GM18907 (cell line): ENCODE results near the gene GGCX.
"Not testable (repeated sequence)": the region's sequence is repeated elsewhere in the genome, so short reads cannot be mapped to it uniquely, and the experiment has no call there.

ENCODE experiments used
- ATAC-seq: cut with Tn5 transposase; IDR thresholded peaks from one replicate; pipeline ENCODE4 v1.9.1; 2021; ENCODE audit warnings: mild to moderate bottlenecking, moderate library complexity; ENCODE audit not compliant: unreplicated experiment

Gene GGCX

DNA sequence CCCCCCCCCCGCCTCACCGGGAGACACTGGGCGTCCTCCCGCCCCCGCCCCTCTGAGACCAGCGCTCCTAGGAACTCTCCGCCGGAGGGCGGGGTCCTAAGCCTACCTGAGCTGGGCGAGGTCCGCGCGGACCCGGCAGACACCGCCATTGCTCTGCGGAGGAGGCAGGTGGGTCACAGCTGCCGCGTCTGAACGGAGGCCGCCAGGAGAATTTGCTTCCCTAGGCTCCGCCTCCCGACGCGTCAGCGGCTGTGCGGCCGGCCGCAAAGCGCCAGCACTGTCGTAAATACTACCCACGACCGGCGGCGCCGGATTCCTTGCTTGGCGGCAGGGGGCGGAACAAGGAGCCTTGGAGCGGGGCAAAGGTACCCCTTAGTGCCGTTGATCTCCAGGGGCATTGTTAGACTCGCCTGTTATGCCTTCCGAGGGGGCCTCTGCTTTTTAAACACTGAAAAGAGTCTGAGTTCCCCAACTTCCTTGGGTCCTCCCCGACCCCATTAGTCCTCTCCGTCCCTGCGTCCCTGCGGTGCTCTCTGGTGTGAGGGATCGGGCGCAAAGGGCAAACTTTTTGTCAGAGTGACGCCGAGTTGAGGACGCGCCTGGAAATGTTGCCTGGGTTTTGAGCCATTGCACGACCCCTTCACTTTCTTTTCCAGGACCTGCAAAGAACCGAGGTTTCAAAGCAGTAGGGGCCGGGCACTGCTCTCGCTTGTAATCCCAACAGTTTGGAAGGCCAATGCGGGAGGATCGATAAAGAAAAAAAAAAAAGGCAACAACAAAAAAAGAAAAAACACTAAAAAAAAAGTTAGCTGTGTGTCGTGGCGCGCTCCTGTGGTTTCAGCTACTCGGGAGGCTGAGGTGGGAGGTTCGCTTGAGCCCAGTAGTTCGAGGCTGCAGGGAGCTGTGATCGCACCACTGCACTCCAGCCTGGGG, at the start of gene GGCX:
Gene GGCX, minus strand, starts transcription at position 214 of the 933 bp plus-strand sequence. Its CDS starts 65 bp downstream, at position 149.
- ATAC-seq = peak; percentile 86

DNA sequence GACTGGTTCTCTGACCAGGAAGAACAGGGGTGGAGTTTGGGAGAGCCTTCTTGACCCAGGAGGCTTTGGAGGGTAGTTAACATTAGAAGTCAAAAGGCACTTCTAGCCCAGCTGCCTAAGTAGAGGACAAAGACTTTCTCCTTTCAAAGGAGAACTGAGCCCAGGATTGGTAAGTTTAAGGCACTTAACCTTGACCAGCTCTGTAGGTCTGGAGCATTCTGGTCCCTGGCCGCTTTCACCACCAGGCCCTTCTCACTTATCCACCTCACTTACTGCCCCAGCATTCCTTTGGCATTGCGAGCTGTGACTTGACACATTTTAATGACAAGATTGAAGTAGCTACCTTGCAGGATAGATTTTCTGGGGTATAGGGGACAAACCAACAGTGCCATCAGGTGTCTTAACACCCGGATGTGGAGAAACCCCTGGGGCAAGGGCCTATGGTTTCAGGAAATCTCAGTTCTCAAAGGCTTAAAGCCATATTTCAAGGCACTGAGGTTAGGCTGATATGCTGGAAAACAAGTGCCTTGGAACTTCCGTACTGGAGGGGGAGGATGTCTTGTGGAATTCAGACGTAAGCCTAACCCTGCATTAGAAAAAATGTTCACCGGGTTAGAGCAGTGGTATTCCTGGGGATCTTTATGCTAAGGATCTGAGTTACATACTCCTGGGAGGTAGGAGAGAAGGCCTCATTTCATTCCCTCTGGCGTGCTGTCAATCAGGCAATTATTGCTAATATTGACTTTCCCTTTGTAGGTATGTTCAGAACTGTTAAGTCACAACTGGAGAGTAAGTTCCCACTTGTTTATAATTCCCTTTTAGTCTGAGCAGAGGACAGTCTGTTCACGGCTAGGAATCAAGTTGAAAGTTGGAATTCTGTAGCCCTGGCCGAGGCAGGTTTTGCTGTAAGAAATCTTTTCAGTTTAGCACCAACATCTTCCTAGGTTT, 46.2 kb upstream of the GGCX start:
- no peak for ATAC-seq

DNA sequence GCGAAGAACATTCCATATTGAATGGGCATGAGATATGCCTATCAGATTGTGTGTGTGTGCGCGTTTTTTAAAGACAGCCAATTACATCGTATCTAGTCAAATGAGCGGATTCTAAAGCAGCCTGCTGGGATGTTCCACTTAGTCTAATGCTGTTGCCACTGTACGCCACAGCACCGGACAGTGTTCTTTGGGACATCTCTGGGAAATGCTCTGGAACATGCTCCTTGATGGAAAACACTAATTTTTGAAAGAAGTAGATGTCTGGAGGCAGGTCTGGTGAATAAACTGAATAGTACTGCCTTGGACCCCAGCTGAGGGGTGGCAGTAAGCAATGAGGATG, 44.8 kb upstream of the GGCX start:
- ATAC-seq = no peak

DNA sequence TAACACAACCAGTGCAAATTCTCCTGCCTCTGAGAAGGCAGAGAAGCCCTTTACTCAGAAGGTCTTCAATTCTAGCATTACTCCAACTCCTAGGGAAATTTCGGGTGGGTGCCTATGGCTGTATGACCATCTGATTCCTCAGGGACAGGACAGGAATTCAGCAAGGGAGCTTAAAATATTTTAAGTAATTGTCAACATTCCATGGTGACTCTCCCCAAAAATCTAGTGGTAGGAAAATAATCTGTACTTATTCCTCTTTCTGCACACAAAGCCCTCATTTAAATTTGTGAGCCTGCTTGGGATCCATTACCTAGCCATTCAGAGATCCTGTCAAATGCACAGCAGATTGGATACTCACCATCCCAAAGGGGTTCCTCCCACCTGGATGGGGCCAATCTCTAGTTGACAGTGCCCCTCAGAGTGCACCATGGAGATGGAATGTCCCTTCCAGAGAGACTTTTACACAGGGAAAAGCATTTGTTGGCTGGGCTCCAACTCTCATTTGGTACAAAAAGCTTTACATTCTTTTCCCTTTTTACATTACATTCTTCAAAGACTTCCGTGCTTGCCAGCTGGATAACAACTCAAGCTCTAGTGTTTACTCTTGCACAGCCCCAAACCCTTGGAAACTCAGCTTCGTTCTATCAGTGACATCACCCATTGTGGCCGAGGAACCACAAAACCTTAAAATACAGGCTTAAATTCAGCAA, 44.3 kb upstream of the GGCX start:
- no peak for ATAC-seq

DNA sequence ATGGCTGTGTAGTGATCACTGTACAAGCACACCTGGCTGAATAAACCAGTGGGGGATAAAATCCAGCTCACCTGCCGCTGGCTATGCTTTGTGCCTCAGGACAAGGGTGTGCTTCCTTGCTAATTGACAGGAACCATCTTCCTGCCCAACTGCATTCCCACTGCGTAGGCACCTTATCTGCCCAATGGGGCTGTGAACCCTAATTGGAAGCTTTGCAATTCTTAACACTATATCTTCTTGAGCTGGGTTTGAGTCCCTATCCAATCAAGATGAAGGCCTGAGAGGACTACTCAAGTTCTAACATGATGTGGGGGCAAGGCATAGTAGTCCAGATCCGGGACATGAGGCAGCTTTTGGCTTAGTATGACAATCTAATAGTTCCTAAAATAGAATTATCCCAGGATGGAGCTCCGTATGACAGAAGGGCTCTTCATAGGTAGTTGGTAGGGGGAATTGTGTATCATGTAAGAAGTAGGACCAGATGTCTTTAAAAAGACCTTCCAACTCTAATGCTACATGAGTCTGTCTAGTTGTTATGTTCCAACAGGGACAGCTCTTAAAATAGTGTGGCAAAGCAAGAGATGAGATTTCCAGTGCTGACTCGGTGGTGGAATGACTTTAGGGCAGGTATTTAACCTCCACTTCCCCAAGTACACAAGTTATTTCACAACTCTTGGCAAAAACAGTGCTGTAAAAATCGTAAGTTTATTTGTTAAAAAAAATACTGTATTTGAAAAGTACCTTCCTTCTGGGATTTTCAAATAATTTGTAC, 43.5 kb upstream of the GGCX start:
- no peak for ATAC-seq

DNA sequence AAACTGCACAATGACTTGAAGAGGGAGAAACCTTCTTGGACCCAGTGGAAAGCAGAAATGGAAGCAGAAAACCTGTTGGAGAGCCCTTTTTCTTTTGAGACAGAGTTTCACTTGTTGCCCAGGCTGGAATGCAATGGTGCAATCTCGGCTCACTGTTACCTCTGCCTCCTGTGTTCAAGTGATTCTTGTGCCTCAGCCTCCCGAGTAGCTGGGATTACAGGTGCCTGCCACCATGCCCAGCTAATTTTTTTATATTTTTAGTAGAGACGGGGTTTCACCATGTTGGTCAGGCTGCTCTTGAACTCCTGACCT, 42.8 kb upstream of the GGCX start:
- ATAC-seq = not testable (repeated sequence)

DNA sequence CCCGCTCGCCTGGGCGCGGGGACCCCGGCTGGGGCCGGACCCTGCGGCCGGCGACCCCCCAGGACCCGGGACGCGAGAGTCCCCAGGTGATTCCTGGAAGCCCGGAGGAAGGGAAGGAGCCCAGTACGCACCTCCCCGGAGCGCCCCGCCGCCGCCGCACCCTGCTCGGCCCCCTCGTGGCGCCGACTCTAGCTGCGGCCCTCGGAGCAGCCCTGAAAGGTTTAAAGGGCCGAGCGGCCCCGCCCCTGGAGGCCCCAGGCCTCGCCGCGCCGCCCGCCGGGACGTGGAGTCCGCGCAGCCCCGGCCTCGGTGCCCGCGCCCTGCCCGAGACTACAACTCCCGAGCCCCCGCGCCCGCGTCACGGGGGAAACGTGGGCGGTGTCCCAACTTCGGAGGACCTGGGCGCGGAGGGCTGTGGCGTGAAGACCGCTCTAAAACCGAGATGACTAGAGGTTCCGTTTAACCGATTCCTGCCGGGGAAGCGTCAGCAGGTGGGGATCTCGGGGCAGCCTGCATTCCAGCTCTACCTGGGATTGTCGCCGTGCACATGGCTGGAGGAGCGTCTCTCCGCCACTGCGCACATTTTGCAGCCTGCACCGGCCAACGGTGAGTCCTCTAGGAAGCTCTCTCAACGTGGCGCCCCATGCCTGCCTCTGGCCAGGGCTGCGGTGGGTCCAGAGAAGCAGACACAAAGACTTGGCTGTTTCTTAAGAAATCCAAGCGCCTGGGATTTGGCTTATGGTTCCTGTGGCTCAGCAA, 41.4 kb upstream of the GGCX start, which contains the start of gene TMEM150A:
Gene TMEM150A, minus strand, starts transcription at position 223 of the 759 bp plus-strand sequence. CDS start 750 bp downstream, outside the sequence.
- ATAC-seq = peak; percentile 92

DNA sequence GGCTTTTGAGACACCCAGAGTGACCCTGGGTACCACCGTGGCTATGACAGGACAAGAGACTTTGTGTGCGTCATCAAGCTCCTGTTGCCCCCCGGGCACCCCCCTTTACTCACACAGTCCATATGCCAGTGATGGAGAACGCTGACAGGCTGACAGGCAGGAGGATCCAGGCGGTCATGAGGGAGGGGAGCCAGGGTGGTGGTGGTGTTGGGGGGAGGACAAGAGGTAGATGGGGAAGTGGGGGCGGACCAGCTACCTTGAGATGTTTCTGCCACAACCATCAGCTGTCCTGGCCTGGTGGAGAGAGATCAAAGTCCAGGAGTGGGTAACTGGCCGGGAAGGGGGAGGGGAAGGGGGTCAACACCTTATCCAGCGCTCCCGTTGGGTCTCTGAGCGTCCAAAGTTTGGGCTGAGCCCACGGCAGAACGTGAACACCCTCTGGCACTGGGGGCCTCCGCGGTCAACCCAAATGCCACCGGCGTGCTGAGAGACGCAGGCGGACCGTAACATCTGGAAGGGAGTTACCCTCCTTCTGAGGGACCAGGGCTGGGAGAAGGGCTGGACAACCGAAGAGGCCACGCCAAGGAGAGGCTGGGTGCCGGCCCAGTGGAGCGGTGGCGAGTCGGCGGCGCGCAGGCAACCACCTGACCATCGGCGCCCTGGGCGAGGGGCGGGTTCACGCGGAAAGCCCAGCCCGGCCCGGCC, 40.6 kb upstream of the GGCX start:
- peak; percentile 42 for ATAC-seq

DNA sequence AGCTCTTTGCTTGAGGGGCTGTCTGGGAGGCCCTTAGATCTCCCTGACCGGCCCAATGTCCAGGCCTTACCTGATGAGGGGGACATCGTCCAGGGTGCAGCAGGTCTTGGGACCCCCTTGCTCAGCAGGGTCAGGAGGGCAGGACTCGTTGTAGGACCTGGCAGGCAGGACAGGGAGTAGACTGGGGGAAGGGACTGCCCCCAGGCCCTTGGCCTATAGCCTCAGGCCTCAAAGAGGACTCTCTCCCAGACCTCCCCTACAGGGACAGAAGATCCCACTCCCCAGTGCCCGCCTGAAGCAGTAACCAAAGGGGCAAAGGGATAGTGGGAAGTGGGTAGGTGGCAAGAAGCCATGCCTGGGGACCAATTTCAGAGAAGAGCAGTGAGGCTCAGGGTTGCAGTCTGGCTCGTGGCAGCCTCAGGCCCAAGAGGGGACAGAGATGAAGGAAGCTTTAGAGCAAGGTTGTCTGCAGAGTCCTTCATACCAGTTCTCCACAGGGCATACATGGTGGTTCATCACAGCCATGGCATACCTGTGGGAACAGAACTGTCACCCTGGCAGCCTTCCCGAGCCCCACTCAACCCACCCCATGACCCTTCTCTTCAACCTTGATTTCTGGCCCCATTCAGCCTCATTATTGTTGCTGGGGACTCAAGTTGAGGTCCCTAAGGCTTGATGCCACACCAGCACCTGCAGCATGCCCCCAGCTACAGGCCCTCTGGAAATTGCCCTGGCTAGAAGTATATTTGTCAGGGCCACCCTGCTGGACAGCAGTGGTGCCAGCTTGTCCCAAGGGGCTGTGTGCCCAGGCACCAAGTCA, 39.9 kb upstream of the GGCX start:
- no peak for ATAC-seq

DNA sequence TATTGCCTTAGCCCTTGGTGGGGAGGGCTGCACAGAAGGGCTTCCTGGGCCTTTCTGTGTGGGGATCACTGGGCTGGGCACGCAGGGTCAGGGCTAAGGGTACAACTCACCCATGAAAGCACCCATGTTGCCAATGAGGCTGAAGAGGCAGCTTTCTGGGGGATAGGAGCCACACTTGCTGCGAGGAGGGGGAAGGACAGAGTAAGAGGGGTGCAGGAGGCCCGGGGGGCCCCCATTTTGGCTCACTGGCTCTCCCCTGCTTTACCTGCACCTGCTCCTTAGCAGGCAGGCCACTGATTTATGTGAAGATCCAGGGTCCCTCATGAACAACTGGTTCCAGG, 38.9 kb upstream of the GGCX start:
- ATAC-seq = no peak

DNA sequence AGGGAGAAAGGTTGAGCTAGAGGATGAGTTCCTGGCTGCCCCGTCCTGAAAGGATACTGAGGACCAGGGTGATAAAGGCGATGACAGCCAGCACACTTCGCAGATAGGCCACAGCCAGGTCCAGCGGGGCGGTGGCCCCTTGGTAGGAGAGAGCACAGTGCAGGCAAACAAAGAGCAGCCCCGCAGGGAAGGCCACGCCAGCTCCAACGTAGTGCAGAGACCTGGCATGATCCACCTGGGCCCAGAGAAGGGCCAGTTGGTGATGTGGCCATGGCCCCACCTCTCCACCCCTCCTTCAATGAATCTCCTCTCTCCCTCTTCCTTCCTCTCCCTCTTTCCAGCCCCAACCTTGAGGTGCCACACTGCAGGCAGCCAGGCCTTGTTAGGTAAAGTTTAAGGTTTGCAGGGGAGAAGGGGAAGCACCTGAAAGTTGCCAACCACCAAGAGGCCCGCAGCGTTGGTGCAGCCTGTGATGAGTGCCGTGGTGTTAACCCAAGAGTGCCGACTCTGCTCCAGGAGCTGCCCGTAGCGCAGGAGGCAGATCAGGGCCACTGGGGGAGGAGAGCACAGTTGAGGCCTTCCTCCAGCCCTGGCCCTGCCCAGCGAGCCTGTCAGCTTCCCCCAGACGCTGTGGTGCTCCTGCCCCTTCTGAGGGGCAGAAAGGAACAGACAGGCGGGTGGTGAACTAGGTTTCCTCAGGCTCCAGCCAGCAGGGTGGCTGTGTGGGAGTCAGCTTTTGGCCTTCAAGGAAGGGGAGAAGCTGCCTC, 38.4 kb upstream of the GGCX start:
- no peak for ATAC-seq

DNA sequence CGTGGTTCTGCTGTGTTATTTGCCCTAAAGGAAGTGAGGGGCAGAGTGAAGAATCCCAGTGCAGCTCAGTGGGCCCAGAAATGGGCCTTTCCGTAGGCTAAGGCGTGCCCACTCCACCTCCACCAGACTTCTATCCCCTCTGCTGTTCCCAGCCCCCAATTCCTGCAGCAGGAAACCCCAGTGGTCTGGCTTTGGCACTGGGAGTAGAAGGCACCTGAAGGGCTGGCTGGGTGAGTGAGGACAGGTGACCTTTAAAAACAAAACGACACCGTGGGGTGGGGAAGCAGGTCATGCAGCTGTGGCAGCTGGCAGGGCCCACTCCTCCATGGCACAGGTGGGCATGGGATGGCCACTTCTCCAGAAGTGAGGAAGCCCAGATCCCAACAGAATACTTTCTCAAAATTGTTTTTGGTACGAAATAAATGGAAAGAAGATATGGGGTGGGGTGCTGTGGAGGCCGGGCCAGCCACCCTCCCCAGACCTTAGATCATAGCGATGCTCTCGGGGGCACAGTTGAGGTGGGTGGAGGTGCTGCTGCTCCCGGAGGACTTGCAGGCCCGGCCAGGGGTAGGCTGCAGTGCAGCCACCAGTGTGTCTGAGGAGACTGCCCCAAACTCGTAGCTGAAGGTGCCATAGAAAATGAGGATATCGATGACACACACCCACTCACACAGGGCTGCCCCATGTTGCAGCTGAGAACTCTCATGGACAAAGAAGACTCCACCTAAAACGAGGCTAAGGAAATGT, 37.5 kb upstream of the GGCX start:
- ATAC-seq = no peak

DNA sequence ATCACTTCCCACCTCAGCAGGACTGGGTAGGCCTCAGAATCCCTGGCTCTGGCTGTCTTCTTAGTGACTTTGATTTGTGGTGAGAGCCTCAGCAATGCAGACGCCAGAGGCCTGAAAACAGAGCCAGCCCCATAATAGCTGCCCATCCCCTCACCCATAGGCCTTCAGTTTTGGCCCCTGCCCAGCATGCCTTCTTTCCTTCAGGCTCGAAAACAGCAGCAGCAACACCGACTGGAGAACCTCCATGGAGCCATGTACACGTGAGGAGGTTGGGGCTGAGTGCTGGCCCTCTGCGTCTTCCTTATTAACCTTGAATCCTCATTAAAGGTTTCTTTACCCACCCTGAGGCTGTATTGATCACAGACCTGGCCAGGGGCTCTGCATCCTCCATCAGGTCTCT, 35.9 kb upstream of the GGCX start:
- no peak for ATAC-seq

DNA sequence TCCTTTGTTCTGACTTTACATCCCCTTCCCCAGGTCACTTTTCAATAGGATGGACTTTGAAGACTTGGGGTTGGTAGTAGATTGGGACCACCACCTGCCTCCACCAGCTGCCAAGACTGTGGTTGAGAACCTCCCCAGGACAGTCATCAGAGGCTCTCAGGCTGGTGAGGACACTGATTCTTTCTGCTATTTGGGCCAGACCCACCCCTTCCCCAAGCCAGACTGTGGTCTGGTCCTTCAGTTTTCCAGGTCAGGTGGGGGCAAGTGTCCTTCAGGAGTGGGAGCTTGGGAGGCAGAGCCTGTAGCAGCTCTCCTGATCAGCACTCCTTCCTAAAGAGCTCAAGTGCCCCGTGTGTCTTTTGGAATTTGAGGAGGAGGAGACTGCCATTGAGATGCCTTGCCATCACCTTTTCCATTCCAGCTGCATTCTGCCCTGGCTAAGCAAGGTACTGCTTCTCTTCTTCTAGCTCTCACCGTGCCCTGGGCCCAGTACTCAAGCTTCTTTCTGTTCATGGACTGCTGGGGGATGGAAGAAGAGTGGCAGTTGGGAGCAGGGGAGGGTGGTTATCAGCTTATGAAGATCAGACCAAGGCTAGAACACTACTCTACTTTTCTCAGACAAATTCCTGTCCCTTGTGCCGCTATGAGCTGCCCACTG, 35.3 kb upstream of the GGCX start:
- ATAC-seq = no peak

DNA sequence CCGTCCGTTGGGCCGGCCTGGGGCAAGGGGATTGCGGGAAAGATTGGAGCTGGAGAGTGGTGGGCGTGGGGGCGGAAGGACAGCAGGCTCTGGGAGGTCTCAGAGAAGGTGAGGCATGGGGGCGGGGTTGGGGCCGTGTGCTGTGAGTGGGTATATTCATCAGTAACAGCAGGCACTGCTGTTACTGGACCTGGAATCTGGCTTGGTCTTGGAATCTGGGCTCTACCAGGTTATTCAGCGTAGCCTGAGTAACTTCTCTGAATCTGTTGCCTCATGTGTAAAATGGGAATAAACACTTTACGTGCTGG, 34.7 kb upstream of the GGCX start:
- ATAC-seq = peak; percentile 4

DNA sequence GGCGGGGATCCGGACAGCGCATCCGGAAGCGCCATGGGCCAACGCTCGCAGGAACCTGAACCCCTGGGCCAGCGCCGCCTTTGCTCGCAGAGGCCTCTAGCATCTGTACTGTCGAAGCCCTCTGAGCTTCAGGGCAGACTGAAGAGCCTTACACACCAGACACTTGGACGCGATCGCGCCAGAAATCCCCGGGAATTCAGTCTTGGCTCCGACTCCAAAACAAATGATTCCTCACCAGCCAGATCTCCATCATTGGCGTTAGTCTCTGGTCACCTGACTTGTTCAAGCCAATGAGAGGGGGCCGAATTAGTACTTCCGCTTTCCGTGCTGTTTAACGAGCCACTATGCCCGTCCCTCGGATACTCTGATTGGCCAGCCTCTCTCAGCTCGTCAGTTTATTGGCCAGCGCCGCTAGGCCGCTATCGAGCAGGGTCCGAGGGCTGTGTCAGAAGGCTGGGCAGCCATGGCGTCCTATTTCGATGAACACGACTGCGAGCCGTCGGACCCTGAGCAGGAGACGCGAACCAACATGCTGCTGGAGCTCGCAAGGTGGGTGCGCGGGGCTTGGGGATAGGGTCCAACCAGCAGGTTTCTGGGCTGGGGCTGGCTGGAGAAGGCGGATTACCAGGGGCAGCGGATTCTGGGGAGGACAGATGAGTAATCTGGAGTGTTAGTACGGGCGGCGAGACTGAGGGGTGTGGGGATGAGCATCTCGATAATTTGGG, 34.2 kb upstream of the GGCX start, which contains the start of gene RNF181:
Gene RNF181, plus strand, starts transcription at position 445 of the 725 bp plus-strand sequence. Its CDS starts 19 bp downstream, at position 464.
- ATAC-seq = peak; percentile 99
